Cerebellar nuclear complex (tissue), 1 donor: ENCODE measurements around the gene CD300LD.
"Not testable (repeated sequence)": the region's sequence is repeated elsewhere in the genome, so short reads cannot be mapped to it uniquely, and the experiment has no call there.

ENCODE experiments used
- DNase-seq, 2 experiments: peaks; one replicate each; lab custom pipeline; 2025; lab: John Stamatoyannopoulos, UW

Gene CD300LD

DNA sequence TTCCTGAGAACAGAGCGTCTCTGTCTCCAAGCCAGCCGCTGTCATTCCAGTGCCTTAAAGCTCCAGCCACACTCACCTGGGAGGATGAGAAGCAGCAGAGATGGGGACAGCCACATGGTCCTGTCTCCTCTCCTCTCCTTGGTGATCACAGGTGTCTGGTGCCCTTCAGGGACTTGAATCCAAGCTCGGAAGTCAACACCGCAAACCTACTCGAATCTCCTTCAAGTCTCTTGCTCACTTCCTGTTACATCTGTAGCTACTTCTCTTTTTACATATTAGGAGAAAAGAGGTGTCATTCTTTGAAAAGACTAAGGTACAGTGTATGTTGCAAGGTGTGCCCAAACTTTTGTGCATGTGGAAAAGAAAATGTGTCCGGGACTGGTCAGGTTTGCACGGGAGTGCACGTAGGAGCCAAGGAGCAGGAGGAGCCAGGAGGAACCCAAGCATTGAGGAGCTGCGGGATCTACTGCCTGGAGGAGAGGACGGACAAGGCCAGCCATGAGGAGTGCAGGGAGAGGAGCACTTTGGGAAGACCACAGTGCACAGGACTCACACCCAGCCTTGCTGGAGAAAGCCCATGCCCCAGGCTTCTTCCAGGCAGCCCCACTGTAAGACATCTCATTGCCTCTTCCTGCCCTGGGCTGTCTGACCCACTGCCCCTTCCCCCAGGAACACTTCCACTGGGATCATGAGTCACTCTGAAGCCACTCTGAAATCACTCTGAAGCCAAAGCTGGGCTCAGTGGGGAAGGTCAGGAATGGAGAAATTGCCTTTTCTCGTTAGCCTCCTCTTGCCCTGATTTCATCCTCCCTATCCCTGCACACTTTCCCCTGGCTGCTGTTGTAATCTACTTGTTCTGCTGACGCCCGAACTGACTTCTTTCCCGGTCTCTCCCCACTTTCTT lies at the start of gene CD300LD:
CD300LD (minus strand) TSS at position 197 of the 904 bp plus-strand sequence; CDS start at position 116, 81 bp downstream.
- DNase-seq, result no peak

GRCh38 chr17:74641224-74641957 lies 49.3 kb upstream of the CD300LD start:
- no peak for DNase-seq

- no peak for DNase-seq
Measured at GRCh38 chr17:74639704-74640151, 47.6 kb upstream of the CD300LD start.

DNA sequence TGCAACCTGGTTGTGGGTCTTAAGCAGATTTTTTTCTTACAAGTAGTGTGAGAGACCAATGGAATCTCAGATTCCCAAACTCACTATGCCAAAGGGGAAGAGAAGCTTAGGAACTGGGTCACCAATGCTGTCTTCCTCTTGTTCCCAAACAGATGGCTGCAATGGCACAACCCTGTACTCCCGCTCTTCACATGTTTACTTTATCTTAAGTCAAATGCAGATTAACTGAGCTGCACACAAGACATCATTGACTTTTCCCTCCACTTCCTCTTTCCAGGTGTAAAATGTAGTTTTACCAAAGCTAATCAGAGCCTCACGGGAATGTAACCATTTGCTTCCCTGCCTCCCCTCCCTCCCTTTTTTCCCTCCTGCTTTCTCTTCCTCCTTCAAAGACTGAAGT lies 45.8 kb upstream of the CD300LD start:
- no peak for DNase-seq

GRCh38 chr17:74637265-74637664 lies 45.2 kb upstream of the CD300LD start:
- no peak for DNase-seq

DNA sequence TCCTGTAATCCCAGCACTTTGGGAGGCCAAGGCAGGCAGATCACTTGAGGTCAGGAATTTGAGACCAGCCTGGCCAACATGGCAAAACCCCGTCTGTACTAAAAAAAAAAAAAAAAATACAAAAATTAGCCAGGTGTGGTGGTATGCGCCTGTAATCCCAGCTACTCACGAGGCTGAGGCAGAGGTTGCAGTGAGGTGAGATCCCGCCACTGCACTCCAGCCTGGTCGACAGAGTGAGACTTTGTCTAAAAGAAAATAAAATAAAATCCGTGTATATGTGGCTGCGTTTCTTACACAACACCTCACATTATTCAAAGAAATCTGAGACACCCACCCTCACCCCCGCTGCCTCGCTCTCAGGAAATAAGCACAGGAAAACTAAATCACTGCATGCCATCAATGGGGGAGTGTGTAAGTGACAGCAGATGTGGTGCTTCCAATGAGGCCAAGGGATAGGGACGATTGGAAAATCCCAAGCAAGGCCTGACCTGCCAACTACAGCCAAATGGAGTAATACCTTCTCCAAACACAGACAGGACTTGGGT lies 44.5 kb upstream of the CD300LD start:
- DNase-seq, result not testable (repeated sequence)

DNA sequence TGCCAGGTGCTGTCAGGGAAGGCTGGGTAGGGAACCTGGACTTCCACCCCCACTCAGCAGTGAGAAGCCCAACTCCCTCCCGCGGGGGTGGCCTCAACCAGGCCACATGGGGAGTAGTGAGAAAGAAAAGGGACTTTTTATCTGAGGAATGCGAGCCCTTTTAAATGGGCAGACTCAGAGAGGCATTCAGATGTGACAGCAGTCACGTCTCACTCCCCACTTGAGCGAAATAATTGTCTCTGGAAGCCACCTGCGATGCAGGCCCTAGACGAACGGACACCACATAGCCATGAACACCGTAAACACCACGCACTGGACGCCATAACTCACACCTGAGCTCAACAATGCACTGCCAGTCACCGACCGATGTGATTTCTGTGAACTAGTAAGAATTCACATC lies 43.3 kb upstream of the CD300LD start:
- no peak for DNase-seq

DNA sequence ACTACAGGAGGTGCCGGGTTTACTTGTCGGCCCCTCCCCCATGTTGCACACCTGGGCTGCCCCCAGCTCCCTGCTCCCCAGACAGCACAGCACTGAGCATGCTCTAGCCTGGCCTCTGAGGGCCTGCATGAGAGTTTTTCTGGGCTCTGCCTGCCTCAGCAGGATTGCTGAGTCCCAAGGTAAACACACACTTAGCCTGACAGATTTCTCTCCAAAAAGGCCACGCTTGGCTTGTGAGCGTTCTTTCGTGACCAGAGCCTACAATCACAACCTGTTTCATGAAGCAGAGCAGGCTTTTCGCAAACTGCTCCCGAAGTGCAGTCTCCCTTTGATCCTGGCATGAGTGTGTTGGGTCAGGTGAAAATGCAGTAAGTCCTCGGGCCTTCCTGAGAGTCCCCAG lies 41.2 kb upstream of the CD300LD start:
- no peak for DNase-seq

DNA sequence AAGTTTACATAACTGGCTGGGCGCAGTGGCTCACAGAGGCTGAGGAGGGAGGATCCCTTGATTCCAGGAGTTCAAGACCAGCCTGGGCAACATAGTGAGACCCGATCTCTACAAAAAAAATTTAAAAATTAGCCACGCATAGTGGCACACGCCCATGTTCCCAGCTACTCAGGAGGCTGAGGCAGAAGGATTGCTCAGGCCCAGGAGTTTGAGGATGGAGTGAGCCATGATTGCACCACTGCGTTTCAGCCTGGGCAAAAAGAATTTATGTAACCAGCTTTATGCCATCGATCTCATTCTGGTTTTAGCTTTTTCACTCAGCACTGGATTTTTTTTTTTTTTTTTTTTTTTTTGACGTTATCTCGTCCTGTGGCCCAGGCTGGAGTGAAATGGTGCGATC lies 40.5 kb upstream of the CD300LD start:
- DNase-seq, result no peak

DNA sequence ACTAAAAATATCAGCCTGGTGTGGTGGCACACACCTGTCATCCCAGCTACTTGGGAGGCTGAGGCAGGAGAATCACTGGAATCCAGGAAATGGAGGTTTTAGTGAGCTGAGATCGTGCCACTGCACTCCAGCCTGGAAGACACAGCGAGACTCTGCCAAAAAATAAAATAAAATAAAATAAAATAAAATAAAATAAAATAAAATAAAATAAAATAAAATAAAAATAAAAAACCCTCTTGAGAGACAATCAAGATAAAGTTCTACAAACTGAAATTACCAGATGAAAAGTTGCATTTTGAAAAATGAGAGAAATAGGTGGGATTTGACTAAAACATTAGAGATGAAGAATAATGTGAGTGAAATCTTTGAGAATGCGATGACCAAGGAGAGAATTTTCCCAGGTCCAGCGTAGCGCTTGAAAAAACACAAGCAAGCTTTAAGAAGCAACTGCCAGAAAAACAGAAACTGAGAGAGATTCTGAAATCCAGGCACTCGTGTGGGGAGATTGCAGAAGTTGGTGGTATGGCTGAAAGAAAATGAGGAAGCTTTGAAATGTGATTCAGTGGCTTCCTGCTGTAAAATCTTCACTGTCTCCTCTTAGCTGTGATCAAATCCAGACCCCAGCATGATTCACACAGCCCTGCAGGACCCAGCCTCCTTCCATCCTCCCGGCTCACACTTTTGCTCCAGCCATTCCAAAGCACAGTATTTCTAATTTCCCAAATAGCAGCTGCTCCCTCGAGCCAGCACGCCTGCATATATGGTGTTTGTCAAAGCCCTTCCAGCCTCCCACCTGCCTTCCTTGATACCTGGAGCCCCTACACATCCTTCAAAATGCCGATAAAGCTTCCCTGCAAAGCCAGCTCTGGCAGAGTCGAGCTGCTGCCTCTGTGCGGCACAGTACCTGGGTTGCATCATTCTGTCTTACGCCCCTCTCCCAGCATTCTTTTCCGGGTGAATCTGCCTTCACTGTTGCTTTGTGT lies 39.7 kb upstream of the CD300LD start:
- DNase-seq, result peak in 1 of 2 experiments; percentile 28

GRCh38 chr17:74630251-74630650 lies 38.2 kb upstream of the CD300LD start:
- not testable (repeated sequence) for DNase-seq

DNA sequence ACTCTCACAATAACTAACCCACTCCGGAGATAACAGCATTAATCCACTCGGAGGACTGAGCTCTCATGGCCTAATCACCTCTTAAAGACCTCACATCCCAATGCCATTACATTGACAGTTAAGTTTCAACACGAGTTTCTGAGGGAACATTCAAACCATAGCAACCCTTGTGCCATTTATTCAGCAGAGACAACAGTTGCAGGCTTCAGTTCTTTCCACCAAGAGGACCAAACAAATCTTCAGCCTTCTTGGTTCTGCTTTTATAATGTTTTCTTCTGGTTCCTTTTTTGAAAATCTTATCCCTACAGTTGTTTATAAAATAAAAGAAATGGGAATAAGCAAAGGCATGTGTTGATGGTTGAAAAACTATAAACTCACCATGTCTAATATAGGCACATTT lies 33.6 kb upstream of the CD300LD start:
- no peak for DNase-seq

- DNase-seq, result no peak
Measured at GRCh38 chr17:74624131-74624530, 32.0 kb upstream of the CD300LD start.

GRCh38 chr17:74623693-74624093 lies 31.6 kb upstream of the CD300LD start, which contains the start of gene CD300E:
Gene CD300E (minus strand): TSS chr17:74623738. CDS start chr17:74623621, 117 bp downstream.
- no peak for DNase-seq

- DNase-seq, result no peak
Measured at GRCh38 chr17:74619077-74619673, 27.1 kb upstream of the CD300LD start.

GRCh38 chr17:74618451-74618850 lies 26.4 kb upstream of the CD300LD start:
- DNase-seq, result no peak

DNA sequence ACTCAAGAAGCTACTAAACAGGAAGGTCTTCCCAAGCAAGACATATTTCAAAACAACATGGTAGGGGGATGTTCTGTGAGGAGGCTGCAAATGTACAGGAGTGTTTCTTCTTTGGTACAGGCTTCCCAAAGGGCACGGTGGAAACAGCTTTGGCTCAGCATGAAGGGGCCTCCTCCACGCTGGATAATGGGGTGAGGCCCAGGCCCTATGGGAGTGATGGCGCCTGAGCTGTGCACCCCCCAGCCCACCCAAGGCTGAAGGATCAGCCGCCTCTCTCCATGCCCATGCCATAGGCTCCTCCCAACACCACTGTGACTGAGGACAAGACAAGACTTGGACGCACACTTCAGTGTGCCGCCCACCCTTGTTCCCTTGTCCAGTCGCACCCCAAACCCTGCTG lies 24.6 kb upstream of the CD300LD start:
- DNase-seq, result no peak

- DNase-seq, result no peak
Measured at GRCh38 chr17:74612046-74612445, 20.0 kb upstream of the CD300LD start.

- DNase-seq, result no peak
Measured at GRCh38 chr17:74610108-74610507, 18.0 kb upstream of the CD300LD start.

GRCh38 chr17:74608511-74608910 lies 16.4 kb upstream of the CD300LD start:
- DNase-seq, result peak; percentile 33 to 84

DNA sequence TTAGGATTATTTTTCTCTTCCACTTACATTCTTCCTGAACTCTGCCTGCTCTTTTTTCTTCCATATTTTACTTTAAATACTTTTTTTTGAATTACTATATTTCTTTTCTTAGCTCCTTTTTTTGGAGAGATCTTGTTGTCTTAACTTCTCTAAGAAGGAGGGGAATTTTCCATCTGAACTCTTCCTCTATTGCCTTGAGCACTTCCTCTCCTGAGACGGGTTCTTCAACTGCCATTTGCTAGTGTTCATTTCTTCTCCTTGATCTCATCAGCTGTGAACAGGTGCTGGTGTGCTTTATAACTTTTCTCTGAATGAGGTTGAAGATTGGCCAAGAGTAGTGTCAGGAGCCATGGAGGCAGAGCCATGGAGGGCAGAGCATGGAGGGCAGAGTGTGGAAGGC lies 15.1 kb upstream of the CD300LD start:
- DNase-seq, result no peak
